Natural killer cell treated with Interleukin-12 subunit alpha and Interleukin-12 subunit beta and Interleukin-15 and Interleukin-18, amount 100 ng/mL, for 72 hours (primary cell): ENCODE data around the gene SIX6. TPM values are rescaled to one million over a fixed set of nuclear protein-coding genes. Genes with fewer than 3 reads are reported as not detected.
A peak's percentile ranks its signal among the peaks of the same experiment; 100 is the strongest.
"Not testable (repeated sequence)": the region's sequence is repeated elsewhere in the genome, so short reads cannot be mapped to it uniquely, and the experiment has no call there.

Experiments used
- ATAC-seq, 2 donors: fragments of 150-1000 bp; cut with Tn5 transposase in 1 of 2; sonication (Bioruptor Pico), chemical (Tn5 transposase) in 1 of 2; 2 replicates each; pipeline ENCODE4 v1.10.0; 2021
- DNase-seq: peaks from one replicate; pipeline ENCODE4 v3.0.0; 2022; ENCODE audit warnings: low spot score
- H3K27ac Mint-ChIP-seq, 2 donors: 1 replicate in 1 of 2; 2 replicates in 1 of 2; pipeline ENCODE4 v1.8.0; 2022; ENCODE audit warnings: mixed read lengths in 2 of 2, mild to moderate bottlenecking in 1 of 2, moderate library complexity in 1 of 2
- H3K27me3 Mint-ChIP-seq, 2 donors: 1 replicate in 1 of 2; 2 replicates in 1 of 2; pipeline ENCODE4 v1.8.0; 2022; ENCODE audit warnings: mixed read lengths in 2 of 2
- H3K36me3 Mint-ChIP-seq: one replicate; pipeline ENCODE4 v1.8.0; 2022; ENCODE audit warnings: mixed read lengths
- H3K4me1 Mint-ChIP-seq, 2 donors: 1 replicate in 1 of 2; 2 replicates in 1 of 2; pipeline ENCODE4 v1.8.0; 2022; ENCODE audit warnings: low read depth in 2 of 2, mixed read lengths in 2 of 2, mild to moderate bottlenecking in 1 of 2
- H3K4me3 Mint-ChIP-seq: one replicate; pipeline ENCODE4 v1.8.0; 2022; ENCODE audit warnings: mixed read lengths
- H3K9me3 Mint-ChIP-seq: 2 replicates; pipeline ENCODE4 v1.8.0; 2022; ENCODE audit warnings: mixed read lengths
- total RNA-seq, 2 donors: library from RNA; stranded (reverse); gene quantifications; one replicate each; pipeline ENCODE4 v1.2.3, GENCODE V29; 2022

SIX6 gene
- not detected for total RNA-seq

DNA sequence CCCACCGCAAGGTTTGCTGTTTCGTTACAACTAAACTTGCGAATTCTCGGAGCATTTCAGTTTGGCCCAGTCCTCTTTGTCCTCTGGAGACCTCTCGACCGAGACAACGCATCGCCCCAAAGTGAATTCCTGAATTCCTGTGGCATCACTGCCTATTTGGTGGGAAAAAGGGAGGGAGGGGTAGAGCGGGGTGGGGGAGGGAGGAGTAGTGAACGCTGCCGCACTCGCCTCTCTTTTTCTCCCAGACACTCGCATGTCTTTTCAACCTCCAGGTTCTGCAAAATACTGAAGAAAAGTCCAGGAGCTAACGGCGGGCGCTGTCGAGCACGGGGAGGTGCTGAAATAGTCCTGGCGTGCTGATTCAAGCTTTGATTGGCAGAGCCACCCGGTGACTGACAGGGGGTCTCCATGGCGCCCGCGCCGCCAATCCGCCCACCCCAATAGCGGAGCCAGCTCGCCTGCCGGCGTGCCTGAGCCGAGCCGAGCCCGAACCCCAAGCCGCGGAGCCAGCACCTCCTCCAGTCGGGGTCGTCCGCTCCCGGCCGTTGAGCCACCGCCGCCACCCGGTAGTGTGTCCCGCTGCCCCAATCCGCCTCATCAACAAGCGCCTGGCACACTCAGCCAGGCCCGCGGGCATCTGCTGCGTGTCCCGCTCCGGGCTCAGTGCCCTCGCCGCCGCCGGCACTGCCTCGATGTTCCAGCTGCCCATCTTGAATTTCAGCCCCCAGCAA lies at the start of gene SIX6:
TSS of gene SIX6 (plus strand) at position 440 of the 731 bp plus-strand sequence. CDS start at position 693, 253 bp downstream.
- no peak for ATAC-seq
- no peak for DNase-seq
- peaks cover 38 to 51% of the 10 kb centered on the region in 2 donors for H3K27me3 Mint-ChIP-seq
- H3K4me1 Mint-ChIP-seq = no peaks in the 10 kb centered on the region
- H3K27ac Mint-ChIP-seq = no peak within 1 kb of the TSS
- no peaks in the 10 kb centered on the region for H3K9me3 Mint-ChIP-seq
- H3K4me3 Mint-ChIP-seq = no peak within 1 kb of the TSS
- H3K36me3 Mint-ChIP-seq = no peaks in the 10 kb centered on the region

DNA sequence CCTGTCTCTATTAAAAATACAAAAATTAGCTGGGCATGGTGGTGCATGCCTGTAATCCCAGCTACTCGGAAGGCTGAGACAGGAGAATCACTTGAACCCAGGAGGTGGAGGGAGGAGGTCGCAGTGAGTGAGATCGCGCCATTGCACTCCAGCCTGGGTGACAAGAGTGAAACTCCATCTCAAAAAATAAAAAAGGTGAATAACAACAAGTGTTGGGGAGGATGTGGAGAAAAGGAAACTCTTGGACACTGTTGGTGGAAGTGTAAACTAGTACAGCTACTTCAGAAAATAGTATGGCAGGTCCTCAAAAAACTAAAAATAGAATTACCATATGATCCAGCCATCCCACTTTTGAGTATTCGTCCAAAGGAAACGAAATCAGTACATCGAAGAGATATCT lies 28.7 kb upstream of the SIX6 start:
- H3K9me3 Mint-ChIP-seq, H3K36me3 Mint-ChIP-seq, H3K4me3 Mint-ChIP-seq, H3K27ac Mint-ChIP-seq, H3K4me1 Mint-ChIP-seq, DNase-seq, ATAC-seq: not testable (repeated sequence)
- peaks cover 11 to 14% of the 10 kb centered on the region in 2 donors for H3K27me3 Mint-ChIP-seq

DNA sequence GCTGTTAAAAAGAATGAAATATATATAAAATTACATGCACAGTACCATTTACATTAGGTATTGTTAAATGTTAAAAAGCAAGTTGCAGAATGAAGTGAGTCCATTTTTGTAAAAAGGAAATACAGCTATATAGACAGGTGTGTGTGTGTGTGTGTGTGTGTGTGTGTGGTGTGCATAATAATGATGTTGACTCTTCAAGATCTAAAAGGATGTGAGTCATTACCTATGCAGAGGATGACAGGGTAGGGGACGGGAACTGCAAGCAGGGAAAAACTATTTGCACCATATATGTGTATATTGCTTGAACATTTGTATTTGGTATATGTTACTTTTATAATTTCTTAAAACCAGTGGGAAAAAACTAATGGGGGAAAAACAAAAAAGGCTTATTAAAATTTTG lies 26.2 kb upstream of the SIX6 start:
- Mint-ChIP-seq H3K4me1 (no peaks in the 10 kb centered on the region), H3K27ac (no peak overlapping the region), H3K36me3 (peaks cover 4% of the 10 kb centered on the region), H3K4me3 (no peak overlapping the region), H3K9me3 (peaks cover 4% of the 10 kb centered on the region), H3K27me3 (peaks cover 14% of the 10 kb centered on the region in 2 donors)
- ATAC-seq (no peak), DNase-seq (no peak)

DNA sequence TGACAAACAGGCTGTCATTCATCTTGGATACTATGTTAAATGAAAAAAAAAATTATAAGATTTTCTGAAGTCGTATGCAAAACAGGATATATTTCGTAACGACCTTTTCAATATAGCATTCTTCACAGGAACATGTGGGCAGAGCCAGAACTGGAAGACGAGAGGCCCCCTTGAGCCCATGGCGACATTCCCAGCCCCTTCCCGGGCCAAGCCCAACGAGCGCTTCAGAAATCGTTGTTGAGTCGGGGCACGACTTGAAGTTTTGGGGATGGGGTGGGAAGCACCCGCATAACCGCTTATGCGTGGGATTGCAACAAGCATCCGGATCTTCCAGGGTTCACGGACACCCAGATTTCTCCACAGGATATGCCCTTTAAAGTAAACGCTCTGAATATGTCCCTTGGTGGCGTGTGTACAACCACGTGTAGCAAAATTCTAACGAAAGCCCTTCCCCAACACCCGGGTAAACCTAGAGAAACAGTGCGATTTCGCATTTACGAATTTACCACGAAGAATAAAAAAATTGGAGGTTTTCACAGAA lies 23.8 kb upstream of the SIX6 start:
- peaks cover 4% of the 10 kb centered on the region for H3K9me3 Mint-ChIP-seq
- no peak for ATAC-seq
- no peak for DNase-seq
- H3K36me3 Mint-ChIP-seq = peaks cover 4% of the 10 kb centered on the region
- H3K4me1 Mint-ChIP-seq = no peaks in the 10 kb centered on the region
- no peak overlapping the region for H3K27ac Mint-ChIP-seq
- H3K27me3 Mint-ChIP-seq = peaks cover 7 to 8% of the 10 kb centered on the region in 2 donors
- H3K4me3 Mint-ChIP-seq = no peak overlapping the region

DNA sequence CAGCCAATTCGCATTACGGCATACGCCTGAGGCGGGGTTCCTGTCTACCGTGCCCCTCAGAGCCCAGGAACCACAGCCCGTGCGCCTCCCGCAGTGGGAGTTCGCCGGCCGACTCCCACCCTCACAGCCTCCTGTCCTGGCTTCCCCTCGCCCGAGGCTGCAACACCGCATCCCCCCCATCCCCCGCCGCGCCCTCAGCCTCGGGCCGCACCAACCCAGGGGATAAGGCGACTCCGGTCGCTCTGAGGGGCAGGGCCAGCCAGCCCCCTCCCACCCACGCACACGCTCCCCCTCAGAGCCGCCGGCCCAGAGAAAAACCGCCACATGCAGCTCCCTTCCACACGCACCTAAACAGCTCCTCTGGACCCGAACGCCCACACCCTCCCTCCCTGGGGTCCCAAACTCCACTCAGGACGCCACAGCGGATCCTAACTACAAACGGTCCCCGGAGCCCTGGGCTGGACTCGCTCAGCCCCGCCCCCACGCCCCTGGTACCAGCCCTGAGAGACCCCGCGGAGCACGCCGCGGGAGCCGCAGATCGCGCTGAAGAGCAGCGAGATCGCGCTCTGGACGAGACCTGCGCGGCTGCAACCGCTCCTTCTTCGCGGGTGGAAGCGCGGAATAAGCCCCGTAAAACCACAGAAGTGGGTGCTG lies 23.2 kb upstream of the SIX6 start, which contains the start of gene C14orf39:
TSS of gene C14orf39 (minus strand) at position 466 of the 654 bp plus-strand sequence. CDS start 985 bp downstream, outside the sequence.
- ATAC-seq (no peak), DNase-seq (no peak)
- H3K4me3 Mint-ChIP-seq = no peak within 1 kb of the TSS
- peaks cover under 1% of the 10 kb centered on the region for H3K9me3 Mint-ChIP-seq
- H3K27me3 Mint-ChIP-seq = peaks cover 3 to 5% of the 10 kb centered on the region in 2 donors
- peaks cover under 1% of the 10 kb centered on the region for H3K36me3 Mint-ChIP-seq
- H3K4me1 Mint-ChIP-seq = no peaks in the 10 kb centered on the region
- no peak within 1 kb of the TSS for H3K27ac Mint-ChIP-seq

DNA sequence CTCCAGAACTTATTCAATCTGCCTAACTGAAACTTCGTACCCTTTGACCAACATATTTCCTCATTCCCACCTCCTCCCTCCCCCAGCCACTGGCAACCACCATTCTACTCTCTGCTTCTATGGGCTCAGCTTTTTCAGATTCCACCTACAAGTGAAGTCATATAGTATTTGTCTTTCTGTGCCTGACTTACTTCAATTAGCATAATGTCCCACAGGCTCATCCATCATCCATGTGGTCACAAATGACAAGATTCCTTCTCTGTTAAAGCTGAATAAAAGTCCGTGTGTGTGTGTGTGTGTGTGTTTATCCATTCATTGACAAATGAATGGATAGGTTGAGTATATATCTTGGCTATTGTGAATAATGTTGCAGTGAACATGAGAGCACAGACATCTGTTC lies 21.7 kb upstream of the SIX6 start:
- peaks cover 9% of the 10 kb centered on the region in 2 donors for H3K27me3 Mint-ChIP-seq
- H3K36me3 Mint-ChIP-seq = no peaks in the 10 kb centered on the region
- H3K4me3 Mint-ChIP-seq = no peak overlapping the region
- H3K4me1 Mint-ChIP-seq = no peaks in the 10 kb centered on the region
- ATAC-seq = no peak
- no peak overlapping the region for H3K27ac Mint-ChIP-seq
- H3K9me3 Mint-ChIP-seq = peaks cover 3% of the 10 kb centered on the region
- DNase-seq = no peak

DNA sequence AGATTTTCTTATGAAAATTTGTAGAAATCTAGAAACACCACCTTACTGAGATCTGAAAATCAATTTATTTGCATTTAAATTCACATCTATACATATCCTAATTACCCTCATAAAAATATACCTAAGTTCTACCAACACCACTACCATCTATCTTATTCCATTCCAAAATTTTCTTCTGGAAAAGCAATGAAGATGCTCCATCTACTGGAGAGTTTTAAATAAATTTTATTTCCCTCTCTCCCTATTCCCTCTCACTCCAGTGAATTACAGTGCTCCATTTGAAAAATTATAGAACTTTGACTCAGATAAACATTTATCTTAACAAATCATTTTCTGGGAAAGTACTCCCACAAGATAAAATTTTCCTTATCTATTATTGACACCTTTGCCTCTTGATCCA lies 20.8 kb upstream of the SIX6 start:
- ATAC-seq (no peak), DNase-seq (no peak)
- Mint-ChIP-seq H3K27me3 (peaks cover 9% of the 10 kb centered on the region in 2 donors), H3K4me3 (no peak overlapping the region), H3K9me3 (peaks cover 3% of the 10 kb centered on the region), H3K4me1 (no peaks in the 10 kb centered on the region), H3K27ac (no peak overlapping the region), H3K36me3 (no peaks in the 10 kb centered on the region)

DNA sequence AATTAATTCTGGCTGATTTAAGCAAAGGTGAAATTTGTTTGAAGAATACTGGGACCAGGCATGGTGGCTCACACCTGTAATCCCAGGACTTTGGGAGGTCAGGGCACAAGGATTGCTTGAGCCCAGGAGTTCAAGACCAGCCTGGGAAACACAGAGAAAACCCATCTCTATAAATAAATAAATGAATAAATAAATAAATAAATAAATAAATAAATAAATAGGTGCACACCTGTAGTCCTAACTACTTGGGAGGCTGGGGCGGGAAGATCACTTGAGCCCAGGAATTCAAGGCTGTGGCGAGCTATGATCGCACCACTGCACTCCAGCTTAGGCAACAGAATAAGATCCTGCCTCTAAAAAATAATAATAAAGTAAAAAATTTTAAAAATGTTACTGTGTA lies 18.7 kb upstream of the SIX6 start:
- Mint-ChIP-seq H3K4me3 (no peak overlapping the region), H3K36me3 (no peaks in the 10 kb centered on the region), H3K27me3 (peaks cover 9 to 11% of the 10 kb centered on the region in 2 donors), H3K9me3 (peaks cover 3% of the 10 kb centered on the region), H3K4me1 (no peaks in the 10 kb centered on the region), H3K27ac (no peak overlapping the region)
- ATAC-seq (no peak), DNase-seq (no peak)

DNA sequence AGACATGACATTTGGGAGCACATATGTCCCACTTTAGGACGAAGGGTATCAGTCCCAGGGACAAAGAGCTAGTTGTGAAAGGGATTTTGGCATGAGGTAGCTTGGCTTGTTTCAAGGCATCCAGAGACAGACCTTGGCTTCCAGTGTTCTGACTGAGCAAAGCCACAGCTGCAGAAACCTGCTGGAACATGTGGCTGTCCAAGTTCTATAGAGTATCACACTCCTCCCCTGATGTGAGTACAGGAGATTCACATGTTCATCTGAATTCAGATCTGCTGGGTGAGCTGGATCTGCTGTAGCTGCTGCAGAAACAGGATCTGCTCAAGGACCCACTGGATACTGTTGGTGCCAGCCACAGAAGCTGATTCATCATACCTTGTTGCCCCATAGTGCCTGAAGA lies 13.0 kb upstream of the SIX6 start:
- Mint-ChIP-seq H3K27me3 (peaks cover 15 to 18% of the 10 kb centered on the region in 2 donors), H3K4me3 (no peak overlapping the region), H3K4me1 (no peaks in the 10 kb centered on the region), H3K27ac (no peak overlapping the region), H3K9me3 (peaks cover 3% of the 10 kb centered on the region), H3K36me3 (no peaks in the 10 kb centered on the region)
- ATAC-seq (no peak), DNase-seq (no peak)

DNA sequence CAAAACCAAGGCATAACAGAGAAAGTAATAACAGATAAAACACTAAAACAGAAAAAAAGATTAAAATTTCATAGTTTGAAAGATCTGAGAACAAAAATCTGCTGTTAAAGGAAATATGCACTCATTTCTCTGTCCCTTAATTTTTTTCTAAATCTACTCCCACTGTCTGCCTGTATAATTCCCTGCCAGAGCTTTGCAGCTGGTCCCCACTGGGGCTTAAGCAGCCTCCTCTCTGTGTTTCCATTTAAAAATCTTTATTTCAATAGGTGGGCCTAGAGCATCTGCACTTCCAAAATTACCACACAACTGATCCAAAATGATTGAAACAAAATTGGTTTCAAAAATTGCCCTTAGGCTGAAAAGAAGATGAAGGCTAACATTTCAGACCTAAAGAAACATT lies 6.4 kb upstream of the SIX6 start:
- H3K27me3 Mint-ChIP-seq = peaks cover 29 to 60% of the 10 kb centered on the region in 2 donors
- ATAC-seq = no peak

DNA sequence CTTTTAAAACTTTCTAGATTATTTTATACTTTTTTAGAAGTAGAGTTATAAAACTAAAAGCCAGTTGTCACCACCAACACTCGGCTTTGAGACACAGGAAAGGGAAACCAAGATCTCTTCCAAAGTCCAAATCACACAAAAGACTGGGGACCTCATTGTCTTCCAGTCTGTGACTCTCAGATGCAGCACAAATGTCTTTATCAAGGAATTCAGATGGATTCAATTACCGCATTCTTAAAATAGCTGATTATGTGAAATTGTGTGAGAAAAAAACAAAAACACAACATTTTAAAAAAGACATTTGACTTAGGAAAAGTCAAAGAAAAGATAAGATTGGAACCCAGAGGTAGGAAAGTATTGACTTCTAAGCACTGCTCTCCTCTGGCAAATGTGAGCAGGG lies 3.5 kb upstream of the SIX6 start:
- ATAC-seq = no peak
- H3K4me1 Mint-ChIP-seq = no peaks in the 10 kb centered on the region
- no peak for DNase-seq

More for the DNA sequence above, 6.4 kb upstream of the SIX6 start:
- Mint-ChIP-seq H3K36me3 (no peaks in the 10 kb centered on the region), H3K4me1 (no peaks in the 10 kb centered on the region), H3K27ac (no peak overlapping the region), H3K9me3 (no peaks in the 10 kb centered on the region), H3K4me3 (no peak overlapping the region)
- DNase-seq = no peak

DNA sequence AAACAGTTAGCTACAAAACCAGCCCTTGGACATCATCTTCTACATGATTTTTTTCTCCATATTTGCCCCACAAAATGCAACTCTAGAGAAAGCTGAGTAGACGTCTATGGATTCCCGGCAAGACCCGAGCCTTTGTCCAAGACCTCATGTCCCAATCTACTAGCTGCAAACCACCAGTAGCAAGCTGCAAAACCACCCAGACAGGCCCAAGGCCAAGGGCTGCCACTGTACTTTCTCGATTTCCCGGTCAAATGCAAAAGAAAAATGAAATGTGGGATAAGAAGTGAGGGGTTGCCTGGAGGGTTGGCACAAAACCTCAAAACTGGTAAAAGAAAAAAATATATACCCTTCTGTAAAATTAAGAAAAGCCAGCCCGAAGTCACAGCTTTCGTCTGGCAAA lies 2.9 kb upstream of the SIX6 start:
- ATAC-seq (no peak), DNase-seq (no peak)
- Mint-ChIP-seq H3K4me3 (no peak overlapping the region), H3K27ac (no peak overlapping the region), H3K36me3 (no peaks in the 10 kb centered on the region), H3K4me1 (no peaks in the 10 kb centered on the region), H3K9me3 (no peaks in the 10 kb centered on the region), H3K27me3 (peaks cover 34 to 59% of the 10 kb centered on the region in 2 donors)

More for the DNA sequence above, 3.5 kb upstream of the SIX6 start:
- Mint-ChIP-seq H3K27me3 (peaks cover 36 to 65% of the 10 kb centered on the region in 2 donors), H3K36me3 (no peaks in the 10 kb centered on the region), H3K9me3 (no peaks in the 10 kb centered on the region), H3K4me3 (no peak overlapping the region), H3K27ac (no peak overlapping the region)

DNA sequence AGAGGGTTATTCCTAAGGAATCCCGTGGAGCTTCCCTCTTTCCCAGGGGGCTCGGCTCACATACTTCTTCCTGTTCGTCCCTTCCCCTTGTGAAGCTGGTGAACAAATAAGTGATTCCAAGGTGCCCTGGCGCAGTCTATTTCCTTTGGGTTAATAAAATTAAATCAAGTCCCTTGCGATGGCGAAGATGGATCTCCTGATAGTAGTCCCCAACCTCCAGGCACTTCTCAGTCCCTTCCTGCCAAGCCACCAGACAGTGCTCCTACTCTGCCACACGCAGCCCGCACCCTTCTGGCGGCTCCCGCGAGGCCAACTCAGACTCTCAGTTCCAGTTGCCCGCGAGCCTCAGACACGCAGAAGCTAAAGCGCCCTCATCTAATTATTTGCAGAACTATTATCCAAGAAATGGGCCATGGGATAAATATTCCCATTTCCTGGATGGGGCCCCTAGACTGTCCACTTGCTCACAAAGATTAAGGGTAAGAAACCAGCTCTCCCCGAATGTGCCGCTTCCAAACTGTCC lies 2.4 kb upstream of the SIX6 start:
- H3K4me3 Mint-ChIP-seq = no peak overlapping the region
- DNase-seq (no peak), ATAC-seq (peak in 1 of 2 donors; percentile 24)
- no peaks in the 10 kb centered on the region for H3K4me1 Mint-ChIP-seq
- H3K9me3 Mint-ChIP-seq = no peaks in the 10 kb centered on the region
- no peak overlapping the region for H3K27ac Mint-ChIP-seq
- peaks cover 36 to 56% of the 10 kb centered on the region in 2 donors for H3K27me3 Mint-ChIP-seq
- no peaks in the 10 kb centered on the region for H3K36me3 Mint-ChIP-seq
